Measurements from ENCODE around the gene AHRR. TPM values are rescaled to one million over a fixed set of nuclear protein-coding genes. Genes with fewer than 3 reads are reported as not detected.

The AHRR gene
- total and polyA plus RNA-seq, 2 of the 4 experiments (the other 2 are of a cell fraction) = 15.6 to 37.1 TPM

- dilution Hi-C loops (cut with HindIII; ENCODE audit: low sequenced_read_pairs, unreplicated experiment) (no loop called here), intact Hi-C loops (cut with micrococcal nuclease) (loop anchor here (2.0 kb wide), 2 partner anchors 108 to 118 kb away; no protein-coding TSS in a partner anchor), in situ Hi-C loops (cut with MboI; ENCODE audit: low sequenced_read_pairs) (no loop called here)
- H3K56ac ChIP-seq (ENCODE audit: extremely low read depth, insufficient read depth, low read length) = peak overlapping the region; percentile 38; the same call in 1 of the 2 replicates
- peak overlapping the region; percentile 15 for H3K9ac ChIP-seq (ENCODE audit: low read depth, low read length)
- peak overlapping the region; percentile 48 for H2AFZ ChIP-seq (replicated peaks; ENCODE audit: low read length, poor library complexity)
- CTCF ChIA-PET = no interaction called here
- H2BK120ac ChIP-seq (ENCODE audit: low read depth, low read length) = no peak overlapping the region
- H3K14ac ChIP-seq (replicated peaks; ENCODE audit: low read depth, low read length) = peak overlapping the region; percentile 80; the same call in 1 of the 2 replicates
- peaks cover 33% of the 10 kb centered on the region for H4K20me1 ChIP-seq (ENCODE audit: insufficient read depth, low read length)
- H3K4ac ChIP-seq (ENCODE audit: low read depth, low read length) = peak overlapping the region; percentile 66
- H3K4me1 ChIP-seq (ENCODE audit: control insufficient read depth, insufficient read depth, low read length) = peaks cover 18% of the 10 kb centered on the region
- H3K27me3 ChIP-seq (ENCODE audit: control insufficient read depth, insufficient read depth, low read length) = no peaks in the 10 kb centered on the region
- H3K36me3 ChIP-seq (ENCODE audit: control insufficient read depth, insufficient read depth, low read length) = peaks cover 23% of the 10 kb centered on the region
- peak overlapping the region; percentile 53 for H3K23ac ChIP-seq (ENCODE audit: low read depth, low read length)
- no peak overlapping the region; the same call in 1 of the 2 replicates for H3K18ac ChIP-seq (ENCODE audit: low read depth, low read length)
- H3K4me3 ChIP-seq (ENCODE audit: insufficient read depth, low read depth, low read length) = peak overlapping the region; percentile 98
- peaks cover 2% of the 10 kb centered on the region; the same call in 1 of the 2 replicates for H3K9me1 ChIP-seq (ENCODE audit: insufficient read depth, low read length)
- H4K5ac ChIP-seq (ENCODE audit: low read depth, low read length) = no peak overlapping the region; the same call in 1 of the 2 replicates
- peak overlapping the region; percentile 76 to 80; a peak in 2 of 4 replicates for H4K8ac ChIP-seq (ENCODE audit: low read depth in 2 of 2, low read length in 2 of 2)
- no peak overlapping the region; the same call in 1 of the 2 replicates for H4K91ac ChIP-seq (ENCODE audit: insufficient read depth, low read depth, low read length)
- H3K79me1 ChIP-seq (ENCODE audit: low read depth in 1 of 2, low read length in 2 of 2) = peaks cover 15 to 65% of the 10 kb centered on the region in 2 experiments
- no peak overlapping the region for H2BK20ac ChIP-seq (ENCODE audit: low read depth, low read length)
- peak overlapping the region; percentile 92 for H3K4me2 ChIP-seq (ENCODE audit: low read depth, low read length)
- no peak overlapping the region for H2BK5ac ChIP-seq (ENCODE audit: low read depth, low read length, poor library complexity, severe bottlenecking)
- H2AK9ac ChIP-seq (replicated peaks; ENCODE audit: low read depth, low read length, poor library complexity) = peak overlapping the region; percentile 65
- peak; percentile 31 for DNase-seq
- H3K9me3 ChIP-seq (ENCODE audit: control insufficient read depth, insufficient read depth, low read length) = no peaks in the 10 kb centered on the region
- no peak for ATAC-seq (ENCODE audit: low read depth)
- BruUV-seq (replicated peaks) = no TSS peak
- peak overlapping the region; percentile 70; the same call in 1 of the 2 replicates for H2AK5ac ChIP-seq (ENCODE audit: low read depth, low read length)
- 53% methylated on average over 11 of the region's 30 CpGs; no CpG with 5 or more reads in 1 of the 2 experiments for WGBS, 2 experiments (ENCODE audit: extremely low coverage in 2 of 2, insufficient read length in 1 of 2)
- no peak overlapping the region for H2BK15ac ChIP-seq (ENCODE audit: low read depth, low read length)
- H3K27ac ChIP-seq (ENCODE audit: insufficient read depth, low read length) = no peak overlapping the region; the same call in 1 of the 2 replicates
- POLR2A ChIA-PET (ENCODE audit: unreplicated experiment) = interaction anchor here (0.6 kb wide), 1 partner anchor 121 kb away, joined by 4 read pairs; no protein-coding TSS in a partner anchor
- TF ChIP-seq RFX5 (IDR thresholded peaks at IDR 0.05; ENCODE audit: low read depth, low read length) (no peak), ELK1 (IDR thresholded peaks at IDR 0.05; ENCODE audit: borderline replicate concordance, low read depth, low read length) (no peak), NFE2L2 (IDR thresholded peaks at IDR 0.05; ENCODE audit: low read depth, low read length) (no peak), USF2 (IDR thresholded peaks at IDR 0.05; ENCODE audit: low read depth, low read length) (no peak), CHD1 (IDR thresholded peaks at IDR 0.05; ENCODE audit: low read depth, low read length) (no peak), BHLHE40 (IDR thresholded peaks at IDR 0.05; ENCODE audit: low read depth, low read length) (no peak), SMC3 (IDR thresholded peaks at IDR 0.05; ENCODE audit: low read depth, low read length) (no peak), MAZ (IDR thresholded peaks at IDR 0.05; ENCODE audit: borderline replicate concordance, low read depth, low read length) (no peak), CEBPB (IDR thresholded peaks at IDR 0.05; ENCODE audit: low read depth, low read length) (no peak), RAD21 (IDR thresholded peaks at IDR 0.05; ENCODE audit: low read length) (no peak), MAFK (IDR thresholded peaks at IDR 0.05; ENCODE audit: low read depth, low read length) (no peak), POLR2A (IDR thresholded peaks at IDR 0.05; ENCODE audit: low read depth, low read length) (no peak), RCOR1 (IDR thresholded peaks at IDR 0.05; ENCODE audit: insufficient replicate concordance, low read length) (no peak), MXI1 (IDR thresholded peaks at IDR 0.05; ENCODE audit: borderline replicate concordance, low read depth, low read length) (no peak), FOS (IDR thresholded peaks at IDR 0.05; ENCODE audit: low read depth, low read length) (no peak)
Measured at GRCh38 chr5:322942-323879, 1.7 kb downstream of the AHRR start.
